SK-N-SH (cell line): ENCODE data around the gene APOC3. TPM values are rescaled to one million over a fixed set of nuclear protein-coding genes. Genes with fewer than 3 reads are reported as not detected.

Experiments used
- CTCF ChIA-PET: fragments of 300-600, 350-600 bp; formaldehyde crosslinking; extraction: SDS; loops from one replicate; lab custom pipeline; 2021; lab: Yijun Ruan, JAX
- POLR2A ChIA-PET: fragments of 350-600 bp; sonication (Branson Sonifier 250); formaldehyde crosslinking; extraction: SDS; loops from one replicate; lab custom pipeline; 2020; ENCODE audit warnings: antibody characterized with exemption, inconsistent platforms; lab: Yijun Ruan, JAX
- DNase-seq: peaks from one replicate; pipeline ENCODE4 v3.0.0; 2012
- H2AFZ ChIP-seq: fragments of 200-600 bp; sonication (generic); 2 replicates; pipeline ENCODE4 v1.8.1; 2016; ENCODE audit warnings: antibody characterized with exemption, mild to moderate bottlenecking, low read depth
- H3F3A ChIP-seq: fragments of 200-600 bp; sonication (generic); replicated peaks from 2 replicates; pipeline ENCODE3; 2016; ENCODE audit warnings: antibody characterized with exemption, mild to moderate bottlenecking; ENCODE audit not compliant: insufficient read depth
- H3K27ac ChIP-seq, 2 experiments: fragments of 200-500 bp in 1 of 2; fragments of 200-600 bp in 1 of 2; sonication (Bioruptor generic) in 1 of 2; sonication (generic), shearing (Covaris generic) in 1 of 2; 2 replicates each; pipeline versions ENCODE4 v1.5.1 to v1.6.1; 2014 to 2016; ENCODE audit warnings: low read depth in 2 of 2, inconsistent platforms in 1 of 2, low read length in 1 of 2, mild to moderate bottlenecking in 1 of 2, mixed read lengths in 1 of 2
- H3K27me3 ChIP-seq: fragments of 200-600 bp; sonication (generic), shearing (Covaris generic); 2 replicates; pipeline ENCODE4 v1.6.1; 2016; ENCODE audit warnings: mixed run types; ENCODE audit not compliant: insufficient read depth
- H3K36me3 ChIP-seq, 2 experiments: fragments of 200-500 bp in 1 of 2; fragments of 200-600 bp in 1 of 2; sonication (Bioruptor generic) in 1 of 2; sonication (generic) in 1 of 2; replicated peaks in 1 of 2; 2 replicates each; pipeline versions ENCODE3 to v1.5.1; 2014 to 2016; ENCODE audit warnings: low read length in 1 of 2, mild to moderate bottlenecking in 1 of 2; ENCODE audit not compliant: insufficient read depth in 2 of 2, control insufficient read depth in 1 of 2
- H3K4me1 ChIP-seq, 2 experiments: fragments of 200-500 bp in 1 of 2; fragments of 200-600 bp in 1 of 2; sonication (Bioruptor generic) in 1 of 2; sonication (generic), shearing (Covaris generic) in 1 of 2; 2 replicates each; pipeline versions ENCODE4 v1.5.1 to v1.6.1; 2014 to 2016; ENCODE audit warnings: low read depth in 1 of 2, low read length in 1 of 2, mixed run types in 1 of 2; ENCODE audit not compliant: insufficient read depth in 2 of 2, control insufficient read depth in 1 of 2
- H3K4me2 ChIP-seq: fragments of 200-600 bp; sonication (generic), shearing (Covaris generic); 2 replicates; pipeline ENCODE4 v1.6.1; 2017; ENCODE audit warnings: mixed run types
- H3K4me3 ChIP-seq, 2 experiments: fragments of 200-500 bp in 1 of 2; fragments of 200-600 bp in 1 of 2; sonication (Bioruptor generic) in 1 of 2; sonication (generic), shearing (Covaris generic) in 1 of 2; 2 replicates each; pipeline versions ENCODE4 v1.5.1 to v1.8.1; 2014 to 2016; ENCODE audit warnings: low read depth in 2 of 2, inconsistent platforms in 1 of 2, low read length in 1 of 2, mild to moderate bottlenecking in 1 of 2, mixed read lengths in 1 of 2, moderate library complexity in 1 of 2
- H3K79me2 ChIP-seq: fragments of 200-600 bp; sonication (generic); 2 replicates; pipeline ENCODE4 v1.8.1; 2017; ENCODE audit warnings: mild to moderate bottlenecking; ENCODE audit not compliant: insufficient read depth
- H3K9ac ChIP-seq: fragments of 200-600 bp; sonication (generic); 2 replicates; pipeline ENCODE4 v1.6.1; 2017; ENCODE audit warnings: mixed run types
- H3K9me2 ChIP-seq: fragments of 200-600 bp; sonication (generic); 2 replicates; pipeline ENCODE4 v1.6.1; 2017; ENCODE audit warnings: mixed run types
- H3K9me3 ChIP-seq: fragments of 200-600 bp; sonication (generic); 2 replicates; pipeline ENCODE4 v1.6.1; 2017; ENCODE audit warnings: mixed run types, mild to moderate bottlenecking, moderate library complexity
- H4K20me1 ChIP-seq: fragments of 200-600 bp; sonication (generic); 2 replicates; pipeline ENCODE4 v1.6.1; 2017; ENCODE audit warnings: mild to moderate bottlenecking, mixed run types; ENCODE audit not compliant: insufficient read depth
- CTCF ChIP-seq: fragments of 200-600 bp; sonication (generic); IDR thresholded peaks from 2 replicates; pipeline ENCODE4 v1.6.1; 2017; ENCODE audit warnings: antibody characterized with exemption, mild to moderate bottlenecking, moderate library complexity
- EP300 ChIP-seq, 2 experiments: IDR thresholded peaks; 2 replicates each; pipeline versions ENCODE4 v1.4.0 to v1.6.1; 2012; ENCODE audit warnings: borderline replicate concordance in 1 of 2, low read depth in 1 of 2, low read length in 1 of 2
- FOSL2 ChIP-seq: IDR thresholded peaks from 2 replicates; pipeline ENCODE4 v1.4.0; 2012; ENCODE audit warnings: low read depth, mild to moderate bottlenecking, moderate library complexity, borderline replicate concordance
- MAX ChIP-seq: IDR thresholded peaks from 2 replicates; pipeline ENCODE4 v1.4.0; 2012; ENCODE audit warnings: low read depth
- MEF2A ChIP-seq: IDR thresholded peaks from 2 replicates; pipeline ENCODE4 v1.4.0; 2012; ENCODE audit warnings: low read depth, borderline replicate concordance
- MXI1 ChIP-seq: IDR thresholded peaks from 2 replicates; pipeline ENCODE4 v1.6.1; 2012; ENCODE audit warnings: mild to moderate bottlenecking, low read depth, low read length, improper control_type of control experiment
- NFIC ChIP-seq: IDR thresholded peaks from 2 replicates; pipeline ENCODE4 v1.4.0; 2012; ENCODE audit warnings: borderline replicate concordance
- POLR2AphosphoS5 ChIP-seq: IDR thresholded peaks from 2 replicates; pipeline ENCODE4 v1.6.1; 2012; ENCODE audit warnings: low read depth, low read length
- RAD21 ChIP-seq: IDR thresholded peaks from 2 replicates; pipeline ENCODE4 v1.6.1; 2012; ENCODE audit warnings: mild to moderate bottlenecking, low read length
- RCOR1 ChIP-seq: fragments of 150-350 bp; IDR thresholded peaks from 2 replicates; pipeline ENCODE4 v1.6.1; 2017; ENCODE audit warnings: antibody characterized with exemption, low read length
- RXRA ChIP-seq: IDR thresholded peaks from 2 replicates; pipeline ENCODE4 v1.4.0; 2012; ENCODE audit warnings: low read depth, mild to moderate bottlenecking, borderline replicate concordance
- SMC3 ChIP-seq: IDR thresholded peaks from 2 replicates; pipeline ENCODE4 v1.6.1; 2012; ENCODE audit warnings: low read depth, low read length, improper control_type of control experiment
- TAF1 ChIP-seq: IDR thresholded peaks from 2 replicates; pipeline ENCODE4 v1.6.1; 2012; ENCODE audit warnings: low read depth, mild to moderate bottlenecking, low read length, moderate library complexity, borderline replicate concordance
- TEAD4 ChIP-seq: IDR thresholded peaks from 2 replicates; pipeline ENCODE4 v1.4.0; 2012; ENCODE audit warnings: mild to moderate bottlenecking, borderline replicate concordance; ENCODE audit not compliant: insufficient read depth
- USF2 ChIP-seq: fragments of 150-350 bp; IDR thresholded peaks from 2 replicates; pipeline ENCODE4 v1.6.1; 2017; ENCODE audit warnings: antibody characterized with exemption, low read length, low read depth, borderline replicate concordance
- ZBTB33 ChIP-seq: IDR thresholded peaks from 2 replicates; pipeline ENCODE4 v1.4.0; 2012; ENCODE audit warnings: low read depth, borderline replicate concordance
- WGBS: methylation state at CpG from one replicate; pipeline ENCODE4 v1.1.6; 2017; ENCODE audit warnings: low lambda C conversion rate; 5-methylcytosine and 5-hydroxymethylcytosine counted together
- polyA plus RNA-seq, 3 experiments: library from polyadenylated mRNA; depleted of rRNA; stranded (reverse); fragments of >200 nt; gene quantifications; 2 replicates each; pipeline ENCODE4 v1.2.3, GENCODE V29; 2012
- TF ChIP-seq, protein P1 (sequence below): IDR thresholded peaks from 2 replicates; pipeline ENCODE4 v1.4.0; 2012; ENCODE audit warnings: low read depth, borderline replicate concordance

APOC3 gene
- polyA plus RNA-seq, 1 of the 3 experiments (the other 2 are of a cell fraction) = not detected

GRCh38 chr11:116798368-116798767 lies 31.3 kb upstream of the APOC3 start:
- Histone ChIP-seq H3K9ac (no peak overlapping the region), H3K4me2 (no peak overlapping the region), H3K4me1 (no peaks in the 10 kb centered on the region), H3K27ac (no peak overlapping the region), H3F3A (peaks cover 3% of the 10 kb centered on the region), H3K9me2 (no peaks in the 10 kb centered on the region), H2AFZ (no peak overlapping the region), H4K20me1 (no peaks in the 10 kb centered on the region), H3K27me3 (no peaks in the 10 kb centered on the region), H3K36me3 (no peaks in the 10 kb centered on the region), H3K4me3 (no peak overlapping the region), H3K9me3 (no peaks in the 10 kb centered on the region), H3K79me2 (no peaks in the 10 kb centered on the region)
- TF ChIP-seq MEF2A = no peak
- no peak for TF ChIP-seq NFIC
- no peak for TF ChIP-seq CTCF
- ChIA-PET CTCF (interaction anchor here (1.5 kb wide), 1 partner anchor 307 kb away, joined by 5 read pairs; no protein-coding TSS in a partner anchor), POLR2A (no interaction called here)
- WGBS = 79% methylated on average over 5 of the region's 5 CpGs
- DNase-seq = no peak

GRCh38 chr11:116800610-116801009 lies 29.1 kb upstream of the APOC3 start:
- ChIA-PET POLR2A (no interaction called here), CTCF (interaction anchor here (0.7 to 1.6 kb wide), 4 partner anchors 9 to 21 kb away, joined by 3 to 6 read pairs (median 4); partner anchors contain the start of gene APOA5)
- no peak overlapping the region for H3K9ac ChIP-seq
- H3F3A ChIP-seq = no peaks in the 10 kb centered on the region
- no peaks in the 10 kb centered on the region for H3K4me1 ChIP-seq
- no peaks in the 10 kb centered on the region for H3K36me3 ChIP-seq
- H3K9me2 ChIP-seq = no peaks in the 10 kb centered on the region
- TF ChIP-seq EP300 (IDR thresholded peaks at IDR 0.05; ENCODE audit: borderline replicate concordance in 1 of 2, low read depth in 1 of 2, low read length in 1 of 2) (no peak), SMC3 (no peak), CTCF (no peak), FOSL2 (no peak), RXRA (no peak), RCOR1 (no peak), POLR2AphosphoS5 (no peak), TEAD4 (no peak), RAD21 (no peak), MXI1 (no peak), USF2 (no peak), TAF1 (no peak), MAX (no peak), ZBTB33 (no peak)
- TF ChIP-seq, protein P1, sequence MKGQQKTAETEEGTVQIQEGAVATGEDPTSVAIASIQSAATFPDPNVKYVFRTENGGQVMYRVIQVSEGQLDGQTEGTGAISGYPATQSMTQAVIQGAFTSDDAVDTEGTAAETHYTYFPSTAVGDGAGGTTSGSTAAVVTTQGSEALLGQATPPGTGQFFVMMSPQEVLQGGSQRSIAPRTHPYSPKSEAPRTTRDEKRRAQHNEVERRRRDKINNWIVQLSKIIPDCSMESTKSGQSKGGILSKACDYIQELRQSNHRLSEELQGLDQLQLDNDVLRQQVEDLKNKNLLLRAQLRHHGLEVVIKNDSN = no peak
- no peaks in the 10 kb centered on the region for H4K20me1 ChIP-seq
- H3K27ac ChIP-seq = no peak overlapping the region
- no peaks in the 10 kb centered on the region for H3K27me3 ChIP-seq
- no peak overlapping the region for H3K4me2 ChIP-seq
- H2AFZ ChIP-seq = no peak overlapping the region
- H3K4me3 ChIP-seq = no peak overlapping the region
- H3K9me3 ChIP-seq = no peaks in the 10 kb centered on the region
- no peaks in the 10 kb centered on the region for H3K79me2 ChIP-seq
- DNase-seq = no peak
- WGBS = 97% methylated on average over 2 of the region's 2 CpGs
